ENCODE measurements around the gene COLEC12. TPM values are rescaled to one million over a fixed set of nuclear protein-coding genes. Genes with fewer than 3 reads are reported as not detected.

Gene COLEC12
- total and polyA plus RNA-seq, 3 experiments from 2014 or later = 0.04 TPM; not detected in 2

DNA sequence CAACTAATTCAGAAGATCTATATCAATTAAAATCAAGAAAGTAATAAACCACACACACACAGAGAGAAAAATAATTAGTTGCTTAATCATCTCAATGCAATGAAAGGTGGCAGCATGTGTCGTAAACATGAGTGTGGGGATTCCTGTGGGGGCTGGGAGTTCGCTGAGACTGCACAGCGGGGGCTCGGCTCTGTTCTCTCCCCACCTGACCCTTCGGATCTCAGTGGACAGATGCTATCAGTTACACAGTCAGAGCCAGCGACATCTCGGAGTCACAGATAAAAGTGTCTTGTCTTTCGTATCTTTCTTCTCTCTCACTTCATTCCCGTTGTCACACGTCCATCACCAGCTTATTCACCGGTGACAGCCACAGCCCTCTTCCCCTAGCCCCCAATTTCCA lies 37.1 kb downstream of the COLEC12 start:
- Histone ChIP-seq H3K9me3 (ENCODE audit: low read length) (no peaks in the 10 kb centered on the region), H3K4me3 (ENCODE audit: low read length) (no peak overlapping the region), H3K4me1 (ENCODE audit: insufficient read depth, low read length) (no peaks in the 10 kb centered on the region), H3K27me3 (ENCODE audit: insufficient read depth, low read length, poor library complexity, severe bottlenecking) (no peaks in the 10 kb centered on the region), H3K27ac (ENCODE audit: low read depth, low read length) (no peak overlapping the region), H3K36me3 (ENCODE audit: insufficient read depth, low read length) (no peaks in the 10 kb centered on the region)
- no peak for DNase-seq
- ChIA-PET CTCF (no interaction called here), POLR2A (no interaction called here)
- Mint-ChIP-seq H3K4me3 (no peak overlapping the region), H3K9me3 (peaks cover 0 to 2% (median 0%) of the 10 kb centered on the region in 5 donors), H3K36me3 (no peaks in the 10 kb centered on the region), H3K27ac (no peak overlapping the region), H3K4me1 (no peaks in the 10 kb centered on the region), H3K27me3 (peaks cover 11 to 44% of the 10 kb centered on the region in 2 donors)

DNA sequence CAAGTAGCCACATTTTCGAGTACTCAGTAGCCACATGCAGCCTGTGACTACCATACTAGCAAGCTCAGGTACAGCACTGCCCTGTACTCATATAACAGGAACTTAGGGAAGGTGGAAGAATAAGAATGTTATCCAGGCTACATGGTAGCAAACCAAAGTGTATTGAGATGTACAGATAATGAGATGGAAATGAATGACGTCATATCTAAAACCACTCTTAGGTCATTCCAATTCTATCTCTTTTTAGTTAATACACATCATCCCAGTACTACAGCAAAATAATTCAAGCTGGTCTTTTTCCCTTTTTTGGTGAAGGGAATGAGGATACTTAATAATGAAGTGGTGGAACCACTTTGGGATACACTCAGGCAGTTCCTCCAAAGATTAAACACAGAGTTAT lies 38.7 kb downstream of the COLEC12 start:
- ChIA-PET CTCF (interaction anchor here (1.0 kb wide), 1 partner anchor 18 kb away, joined by 3 read pairs; no protein-coding TSS in a partner anchor), POLR2A (no interaction called here)
- Histone ChIP-seq H3K36me3 (ENCODE audit: insufficient read depth, low read length) (no peaks in the 10 kb centered on the region), H3K4me1 (ENCODE audit: insufficient read depth, low read length) (no peaks in the 10 kb centered on the region), H3K27me3 (ENCODE audit: insufficient read depth, low read length, poor library complexity, severe bottlenecking) (no peaks in the 10 kb centered on the region), H3K4me3 (ENCODE audit: low read length) (no peak overlapping the region), H3K9me3 (ENCODE audit: low read length) (no peaks in the 10 kb centered on the region), H3K27ac (ENCODE audit: low read depth, low read length) (no peak overlapping the region)
- no peak overlapping the region for H3K27ac Mint-ChIP-seq
- no peak for DNase-seq
- H3K36me3 Mint-ChIP-seq = no peaks in the 10 kb centered on the region
- H3K27me3 Mint-ChIP-seq = peaks cover 11 to 44% of the 10 kb centered on the region in 2 donors
- H3K4me1 Mint-ChIP-seq = no peaks in the 10 kb centered on the region
- peaks cover 0 to 2% (median 0%) of the 10 kb centered on the region in 5 donors for H3K9me3 Mint-ChIP-seq
- no peak overlapping the region for H3K4me3 Mint-ChIP-seq

DNA sequence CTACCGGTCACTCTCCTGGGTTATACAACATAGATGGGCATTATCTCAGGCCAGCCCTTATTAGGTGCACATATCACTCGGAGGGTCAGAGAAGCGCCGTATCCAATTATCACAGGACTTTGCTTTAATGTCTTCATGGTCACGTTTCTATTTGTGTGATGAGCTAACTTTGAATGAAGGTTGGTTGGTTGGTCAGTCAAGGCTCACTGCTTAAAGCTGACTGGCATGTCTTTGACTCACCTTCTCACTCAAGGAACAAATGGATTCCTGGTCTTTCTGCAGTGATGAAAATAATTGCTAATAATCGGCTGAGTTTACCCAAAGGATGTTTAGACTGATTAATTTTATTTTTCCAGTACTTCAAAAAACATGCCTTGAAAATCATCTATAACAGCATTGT lies 39.7 kb downstream of the COLEC12 start:
- Histone ChIP-seq H3K27me3 (ENCODE audit: insufficient read depth, low read length, poor library complexity, severe bottlenecking) (no peaks in the 10 kb centered on the region), H3K36me3 (ENCODE audit: insufficient read depth, low read length) (no peaks in the 10 kb centered on the region), H3K27ac (ENCODE audit: low read depth, low read length) (no peak overlapping the region), H3K4me1 (ENCODE audit: insufficient read depth, low read length) (no peaks in the 10 kb centered on the region), H3K4me3 (ENCODE audit: low read length) (no peak overlapping the region), H3K9me3 (ENCODE audit: low read length) (no peaks in the 10 kb centered on the region)
- Mint-ChIP-seq H3K9me3 (peaks cover 0 to 2% (median 0%) of the 10 kb centered on the region in 5 donors), H3K36me3 (no peaks in the 10 kb centered on the region), H3K27me3 (peaks cover 11 to 44% of the 10 kb centered on the region in 2 donors), H3K4me1 (no peaks in the 10 kb centered on the region), H3K4me3 (no peak overlapping the region), H3K27ac (no peak overlapping the region)
- ChIA-PET CTCF (no interaction called here), POLR2A (no interaction called here)
- DNase-seq = no peak

DNA sequence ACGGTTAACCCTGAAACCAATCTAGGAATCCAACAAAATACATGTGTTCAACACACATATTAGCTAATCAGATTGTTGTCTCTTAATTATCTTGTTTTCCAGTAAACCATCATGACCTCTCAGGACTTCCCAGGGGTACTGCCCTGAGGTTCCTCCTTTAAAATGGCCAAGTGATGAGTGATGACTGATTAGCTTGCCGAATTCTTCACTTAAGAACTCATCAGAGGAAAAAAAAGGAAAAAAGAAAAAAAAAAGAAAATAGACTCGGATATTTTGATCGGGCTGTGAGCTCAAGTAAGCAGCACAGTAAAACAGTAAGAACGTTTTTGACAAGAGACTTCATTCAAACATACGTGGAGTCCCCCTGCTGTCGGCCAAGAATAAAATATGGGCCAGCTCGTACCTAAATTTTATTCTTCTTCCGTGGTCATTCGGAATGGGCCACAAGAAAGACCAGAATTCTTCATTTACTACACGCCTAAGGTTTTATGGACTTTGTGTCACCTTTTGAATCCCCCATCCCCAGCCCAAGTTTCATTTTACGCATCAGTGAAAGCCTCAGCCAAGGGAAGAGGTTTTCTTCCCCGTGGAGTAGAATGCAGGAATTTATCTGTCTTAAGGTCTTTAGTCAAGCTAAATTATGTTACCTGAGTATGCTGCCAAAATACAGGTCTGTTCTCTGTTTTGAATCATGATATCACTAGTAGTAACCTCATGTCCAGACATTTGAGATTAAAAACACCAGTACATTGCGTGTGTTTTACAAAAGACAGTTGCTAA lies 40.5 kb downstream of the COLEC12 start:
- Mint-ChIP-seq H3K4me3 (no peak overlapping the region), H3K27ac (no peak overlapping the region), H3K27me3 (peaks cover 14 to 45% of the 10 kb centered on the region in 2 donors), H3K4me1 (no peaks in the 10 kb centered on the region), H3K9me3 (peaks cover 0 to 2% (median 0%) of the 10 kb centered on the region in 5 donors), H3K36me3 (no peaks in the 10 kb centered on the region)
- H3K27ac ChIP-seq (ENCODE audit: low read depth, low read length) = no peak overlapping the region
- H3K9me3 ChIP-seq (ENCODE audit: low read length) = no peaks in the 10 kb centered on the region
- CTCF ChIA-PET = no interaction called here
- H3K4me1 ChIP-seq (ENCODE audit: insufficient read depth, low read length) = no peaks in the 10 kb centered on the region
- no peaks in the 10 kb centered on the region for H3K36me3 ChIP-seq (ENCODE audit: insufficient read depth, low read length)
- H3K27me3 ChIP-seq (ENCODE audit: insufficient read depth, low read length, poor library complexity, severe bottlenecking) = no peaks in the 10 kb centered on the region
- POLR2A ChIA-PET = no interaction called here
- DNase-seq = no peak
- H3K4me3 ChIP-seq (ENCODE audit: low read length) = no peak overlapping the region

DNA sequence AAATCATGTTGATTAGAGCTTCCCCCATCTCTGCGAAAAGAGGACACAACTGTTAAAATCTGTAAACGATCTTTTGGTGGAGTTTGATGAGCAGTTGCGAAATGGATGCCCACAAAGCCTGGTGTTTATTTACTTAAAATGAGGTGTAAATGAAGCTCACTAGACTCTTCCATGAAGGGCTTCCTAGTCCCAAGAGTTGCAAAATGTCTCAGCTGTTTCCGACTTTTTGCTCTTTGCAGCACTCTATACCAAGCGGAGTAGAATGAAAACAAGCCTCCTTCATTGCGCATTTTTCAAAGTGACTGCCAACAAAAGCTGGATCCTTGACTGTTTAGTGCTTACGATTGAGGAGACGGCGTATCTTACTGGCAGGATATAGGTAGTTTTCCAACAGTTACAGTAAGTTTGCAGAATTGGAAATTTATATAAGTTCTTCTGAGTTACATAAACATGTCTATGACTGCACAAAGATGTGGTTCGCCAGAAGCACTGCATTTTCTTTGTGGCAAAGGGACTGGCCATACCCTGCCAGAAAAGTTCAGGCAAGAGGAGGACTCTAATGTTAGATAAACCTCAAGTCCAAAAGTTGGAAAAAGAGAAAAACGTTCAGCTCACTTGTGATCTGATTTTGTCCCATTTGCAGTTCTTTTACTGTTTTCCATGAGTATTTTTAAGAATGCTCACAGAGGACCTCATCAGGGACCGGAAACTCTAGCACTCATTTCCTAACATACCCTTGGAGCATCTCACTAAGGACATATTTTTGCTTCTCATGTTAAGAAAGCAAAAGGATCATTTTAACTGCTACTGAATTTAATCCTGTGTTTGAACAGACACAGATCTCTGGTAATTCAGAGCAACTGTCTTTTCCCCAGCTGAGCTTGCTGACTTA lies 42.7 kb downstream of the COLEC12 start:
- no peaks in the 10 kb centered on the region for H3K9me3 ChIP-seq (ENCODE audit: low read length)
- no peak overlapping the region for H3K27ac Mint-ChIP-seq
- H3K36me3 Mint-ChIP-seq = peaks cover 0 to 4% (median 0%) of the 10 kb centered on the region in 3 donors
- H3K27ac ChIP-seq (ENCODE audit: low read depth, low read length) = no peak overlapping the region
- no peaks in the 10 kb centered on the region for H3K36me3 ChIP-seq (ENCODE audit: insufficient read depth, low read length)
- peaks cover 0 to 8% (median 7%) of the 10 kb centered on the region in 5 donors for H3K9me3 Mint-ChIP-seq
- H3K4me1 ChIP-seq (ENCODE audit: insufficient read depth, low read length) = no peaks in the 10 kb centered on the region
- H3K4me3 Mint-ChIP-seq = no peak overlapping the region
- no peak overlapping the region for H3K4me3 ChIP-seq (ENCODE audit: low read length)
- POLR2A ChIA-PET = no interaction called here
- H3K27me3 Mint-ChIP-seq = peaks cover 9 to 33% of the 10 kb centered on the region in 2 donors
- no peaks in the 10 kb centered on the region for H3K4me1 Mint-ChIP-seq
- CTCF ChIA-PET = interaction anchor here (1.1 kb wide), 1 partner anchor 9 kb away, joined by 4 read pairs; no protein-coding TSS in a partner anchor
- no peak for DNase-seq
- no peaks in the 10 kb centered on the region for H3K27me3 ChIP-seq (ENCODE audit: insufficient read depth, low read length, poor library complexity, severe bottlenecking)

DNA sequence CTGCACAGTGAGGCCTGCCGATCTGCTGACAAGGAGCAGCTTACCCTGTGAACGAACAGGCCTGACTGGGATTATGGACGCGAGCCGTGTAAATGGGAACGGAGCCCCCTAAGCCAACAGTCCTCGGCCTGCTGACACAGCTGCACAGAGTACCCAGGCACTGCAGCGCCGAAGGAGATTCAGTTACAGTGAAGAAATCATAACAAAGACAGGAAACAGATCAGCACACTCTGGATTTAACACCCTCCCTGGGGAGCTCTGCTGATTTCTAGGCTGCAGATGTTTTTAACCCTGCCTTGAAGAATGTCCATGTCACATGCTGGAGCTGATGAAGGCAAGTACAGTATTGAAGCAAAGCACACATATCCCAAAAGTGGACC lies 43.4 kb downstream of the COLEC12 start:
- no peak overlapping the region for H3K27ac Mint-ChIP-seq
- CTCF ChIA-PET = interaction anchor here (1.1 kb wide), 1 partner anchor 10 kb away, joined by 4 read pairs; no protein-coding TSS in a partner anchor

DNA sequence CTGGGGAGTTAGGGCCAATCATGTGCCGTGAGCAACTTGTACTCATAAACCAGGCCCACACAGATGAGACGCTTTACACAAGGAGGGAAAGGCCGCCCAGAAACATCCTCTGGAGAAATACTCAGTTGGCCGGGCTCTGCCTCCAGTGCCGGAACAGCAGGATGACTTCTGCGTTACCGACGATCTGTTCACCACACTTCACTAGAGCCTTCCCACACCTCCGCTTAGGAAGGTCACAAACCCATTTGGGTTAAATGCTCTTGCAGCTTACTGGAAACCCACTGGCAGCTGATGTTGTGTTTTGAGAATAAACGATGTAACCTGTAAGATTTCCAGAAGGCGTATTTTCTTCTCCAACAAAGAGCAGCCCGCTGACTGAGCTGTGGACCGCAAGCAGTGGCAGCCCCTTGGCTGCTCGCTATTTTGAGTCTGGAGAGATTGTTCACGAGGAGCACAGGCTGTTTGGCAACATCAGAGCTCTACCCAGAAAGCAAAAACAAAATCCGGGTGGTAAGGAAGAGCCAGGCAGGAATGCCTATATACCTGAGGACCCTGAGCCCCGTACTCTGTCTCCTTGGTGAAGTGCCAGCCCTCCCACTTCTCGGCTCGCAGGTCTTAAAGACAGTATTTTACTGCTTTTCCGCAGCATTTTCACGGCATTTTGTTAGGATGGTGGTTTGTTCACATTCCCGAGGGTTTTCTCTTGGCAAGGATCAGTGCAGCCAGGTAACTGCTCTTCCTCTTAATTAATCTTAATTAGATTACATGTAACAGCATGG lies 44.0 kb downstream of the COLEC12 start:
- Mint-ChIP-seq H3K27me3 (peaks cover 9 to 22% of the 10 kb centered on the region in 2 donors), H3K27ac (no peak overlapping the region), H3K4me3 (no peak overlapping the region), H3K36me3 (peaks cover 0 to 4% (median 0%) of the 10 kb centered on the region in 3 donors), H3K9me3 (peaks cover 3 to 20% (median 16%) of the 10 kb centered on the region in 5 donors), H3K4me1 (no peaks in the 10 kb centered on the region)
- Histone ChIP-seq H3K9me3 (ENCODE audit: low read length) (no peaks in the 10 kb centered on the region), H3K27me3 (ENCODE audit: insufficient read depth, low read length, poor library complexity, severe bottlenecking) (no peaks in the 10 kb centered on the region), H3K36me3 (ENCODE audit: insufficient read depth, low read length) (no peaks in the 10 kb centered on the region), H3K4me3 (ENCODE audit: low read length) (no peak overlapping the region), H3K27ac (ENCODE audit: low read depth, low read length) (no peak overlapping the region), H3K4me1 (ENCODE audit: insufficient read depth, low read length) (no peaks in the 10 kb centered on the region)
- ChIA-PET POLR2A (no interaction called here), CTCF (interaction anchor here (1.1 kb wide), 1 partner anchor 10 kb away, joined by 4 read pairs; no protein-coding TSS in a partner anchor)
- no peak for DNase-seq

More for the DNA sequence above, 43.4 kb downstream of the COLEC12 start:
- H3K4me3 ChIP-seq (ENCODE audit: low read length) = no peak overlapping the region
- no peaks in the 10 kb centered on the region for H3K4me1 ChIP-seq (ENCODE audit: insufficient read depth, low read length)
- POLR2A ChIA-PET = no interaction called here
- H3K9me3 ChIP-seq (ENCODE audit: low read length) = no peaks in the 10 kb centered on the region
- no peaks in the 10 kb centered on the region for H3K27me3 ChIP-seq (ENCODE audit: insufficient read depth, low read length, poor library complexity, severe bottlenecking)
- Mint-ChIP-seq H3K4me3 (no peak overlapping the region), H3K4me1 (no peaks in the 10 kb centered on the region), H3K27me3 (peaks cover 9 to 28% of the 10 kb centered on the region in 2 donors), H3K36me3 (peaks cover 0 to 4% (median 0%) of the 10 kb centered on the region in 3 donors), H3K9me3 (peaks cover 0 to 14% (median 10%) of the 10 kb centered on the region in 5 donors)
- H3K27ac ChIP-seq (ENCODE audit: low read depth, low read length) = no peak overlapping the region
- H3K36me3 ChIP-seq (ENCODE audit: insufficient read depth, low read length) = no peaks in the 10 kb centered on the region
- no peak for DNase-seq

Measured in CD8-positive, alpha-beta memory T cell (primary cell).